ENCODE data around the gene GNAS. TPM values are rescaled to one million over a fixed set of nuclear protein-coding genes. Genes with fewer than 3 reads are reported as not detected.
"Not testable (repeated sequence)": the region's sequence is repeated elsewhere in the genome, so short reads cannot be mapped to it uniquely, and the experiment has no call there.

GNAS gene
- total RNA-seq, 3 donors from 2014 or later (not counting 1 experiment from before 2014, with no cell fraction given), result 530 to 823 (median 582) TPM

- Mint-ChIP-seq H3K27me3 (ENCODE audit: low read depth in 2 of 2) (peaks cover 0 to 4% of the 10 kb centered on the region in 2 donors), H3K27ac (no peak overlapping the region), H3K36me3 (no peaks in the 10 kb centered on the region), H3K4me3 (no peak overlapping the region), H3K4me1 (no peaks in the 10 kb centered on the region), H3K9me3 (no peaks in the 10 kb centered on the region)
- Histone ChIP-seq H3K27ac (ENCODE audit: low read length) (no peak overlapping the region), H3K27me3 (ENCODE audit: control insufficient read depth, insufficient read depth, low read length) (no peaks in the 10 kb centered on the region), H3K9me3 (ENCODE audit: control insufficient read depth, insufficient read depth, low read length) (no peaks in the 10 kb centered on the region), H3K4me3 (ENCODE audit: low read length) (no peak overlapping the region), H3K4me1 (ENCODE audit: control insufficient read depth, insufficient read depth, low read length) (no peaks in the 10 kb centered on the region), H3K36me3 (ENCODE audit: control insufficient read depth, insufficient read depth, low read length) (no peaks in the 10 kb centered on the region)
- TF ChIP-seq CTCF (IDR thresholded peaks at IDR 0.05), result no peak
- DNase-seq, result no peak
- intact Hi-C loops (cut with micrococcal nuclease), result no loop called here
- ATAC-seq, result no peak
- 92% methylated on average over 8 of the region's 8 CpGs for WGBS (ENCODE audit: insufficient coverage)
Measured at GRCh38 chr20:58824843-58825242, 27.7 kb upstream of the GNAS start.

GRCh38 chr20:58825450-58825849, 27.1 kb upstream of the GNAS start:
- Mint-ChIP-seq H3K27me3 (ENCODE audit: low read depth in 2 of 2) (peaks cover 0 to 4% of the 10 kb centered on the region in 2 donors), H3K36me3 (no peaks in the 10 kb centered on the region), H3K9me3 (peaks cover 0 to under 1% of the 10 kb centered on the region in 2 donors), H3K4me1 (peaks cover 0 to under 1% of the 10 kb centered on the region in 2 donors), H3K4me3 (no peak overlapping the region), H3K27ac (no peak overlapping the region)
- TF ChIP-seq CTCF (IDR thresholded peaks at IDR 0.05), result no peak
- H3K4me1 ChIP-seq (ENCODE audit: control insufficient read depth, insufficient read depth, low read length), result no peaks in the 10 kb centered on the region
- peaks cover 2% of the 10 kb centered on the region for H3K9me3 ChIP-seq (ENCODE audit: control insufficient read depth, insufficient read depth, low read length)
- WGBS (ENCODE audit: insufficient coverage), result 93% methylated on average over 5 of the region's 6 CpGs
- no peak for DNase-seq
- H3K27me3 ChIP-seq (ENCODE audit: control insufficient read depth, insufficient read depth, low read length), result no peaks in the 10 kb centered on the region
- H3K36me3 ChIP-seq (ENCODE audit: control insufficient read depth, insufficient read depth, low read length), result no peaks in the 10 kb centered on the region
- no peak overlapping the region for H3K27ac ChIP-seq (ENCODE audit: low read length)
- H3K4me3 ChIP-seq (ENCODE audit: low read length), result no peak overlapping the region
- no peak for ATAC-seq
- intact Hi-C loops (cut with micrococcal nuclease), result no loop called here

- Mint-ChIP-seq H3K36me3 (no peaks in the 10 kb centered on the region), H3K27ac (no peak overlapping the region), H3K4me3 (no peak overlapping the region), H3K9me3 (peaks cover 0 to 2% of the 10 kb centered on the region in 2 donors), H3K27me3 (ENCODE audit: low read depth in 2 of 2) (peaks cover 0 to 4% of the 10 kb centered on the region in 2 donors), H3K4me1 (peaks cover 0 to 5% of the 10 kb centered on the region in 2 donors)
- no peak for TF ChIP-seq CTCF (IDR thresholded peaks at IDR 0.05)
- no peak overlapping the region for H3K27ac ChIP-seq (ENCODE audit: low read length)
- no peaks in the 10 kb centered on the region for H3K4me1 ChIP-seq (ENCODE audit: control insufficient read depth, insufficient read depth, low read length)
- ATAC-seq (no peak), DNase-seq (no peak)
- no peaks in the 10 kb centered on the region for H3K27me3 ChIP-seq (ENCODE audit: control insufficient read depth, insufficient read depth, low read length)
- intact Hi-C loops (cut with micrococcal nuclease), result no loop called here
- WGBS (ENCODE audit: insufficient coverage), result 94% methylated on average over 5 of the region's 5 CpGs
- H3K4me3 ChIP-seq (ENCODE audit: low read length), result no peak overlapping the region
- H3K9me3 ChIP-seq (ENCODE audit: control insufficient read depth, insufficient read depth, low read length), result peaks cover 2% of the 10 kb centered on the region
- no peaks in the 10 kb centered on the region for H3K36me3 ChIP-seq (ENCODE audit: control insufficient read depth, insufficient read depth, low read length)
Measured at GRCh38 chr20:58826271-58826670, 26.2 kb upstream of the GNAS start.

- Mint-ChIP-seq H3K9me3 (peaks cover 0 to 2% of the 10 kb centered on the region in 2 donors), H3K27ac (no peak overlapping the region), H3K27me3 (ENCODE audit: low read depth in 2 of 2) (peaks cover 4 to 6% of the 10 kb centered on the region in 2 donors), H3K4me3 (no peak overlapping the region), H3K4me1 (peaks cover 0 to 5% of the 10 kb centered on the region in 2 donors), H3K36me3 (no peaks in the 10 kb centered on the region)
- DNase-seq (no peak), ATAC-seq (no peak)
- no peak for TF ChIP-seq CTCF (IDR thresholded peaks at IDR 0.05)
- WGBS (ENCODE audit: insufficient coverage), result 93% methylated on average over 2 of the region's 2 CpGs
- Histone ChIP-seq H3K27me3 (ENCODE audit: control insufficient read depth, insufficient read depth, low read length) (no peaks in the 10 kb centered on the region), H3K36me3 (ENCODE audit: control insufficient read depth, insufficient read depth, low read length) (no peaks in the 10 kb centered on the region), H3K27ac (ENCODE audit: low read length) (no peak overlapping the region), H3K4me1 (ENCODE audit: control insufficient read depth, insufficient read depth, low read length) (no peaks in the 10 kb centered on the region), H3K9me3 (ENCODE audit: control insufficient read depth, insufficient read depth, low read length) (peaks cover 2% of the 10 kb centered on the region), H3K4me3 (ENCODE audit: low read length) (no peak overlapping the region)
- intact Hi-C loops (cut with micrococcal nuclease), result no loop called here
Measured at GRCh38 chr20:58828136-58828535, 24.4 kb upstream of the GNAS start.

- H3K4me3 Mint-ChIP-seq; H3K4me1 ChIP-seq (ENCODE audit: control insufficient read depth, insufficient read depth, low read length); H3K4me3 ChIP-seq (ENCODE audit: low read length); H3K9me3 ChIP-seq (ENCODE audit: control insufficient read depth, insufficient read depth, low read length); intact Hi-C loops (cut with micrococcal nuclease); H3K27ac Mint-ChIP-seq; H3K36me3 ChIP-seq (ENCODE audit: control insufficient read depth, insufficient read depth, low read length); DNase-seq; H3K36me3 Mint-ChIP-seq; ATAC-seq; H3K27me3 ChIP-seq (ENCODE audit: control insufficient read depth, insufficient read depth, low read length); H3K9me3 Mint-ChIP-seq; H3K4me1 Mint-ChIP-seq; H3K27ac ChIP-seq (ENCODE audit: low read length): not testable (repeated sequence)
- peaks cover 11 to 12% of the 10 kb centered on the region in 2 donors for H3K27me3 Mint-ChIP-seq (ENCODE audit: low read depth in 2 of 2)
- WGBS (ENCODE audit: insufficient coverage), result 97% methylated on average over 3 of the region's 5 CpGs
Measured at GRCh38 chr20:58828804-58829203, 23.7 kb upstream of the GNAS start.

Data from natural killer cell (primary cell).